Neural crest cell (in vitro differentiated cells): ENCODE results near the gene KCNT2. TPM values are rescaled to one million over a fixed set of nuclear protein-coding genes. Genes with fewer than 3 reads are reported as not detected.

ENCODE experiments used
- DNase-seq: peaks from one replicate; pipeline ENCODE4 v3.0.0; 2021; ENCODE audit warnings: low read depth, mixed read lengths, low spot score
- H3K27ac Mint-ChIP-seq: one replicate; pipeline ENCODE4 v1.8.0; 2021; ENCODE audit warnings: mild to moderate bottlenecking, mixed read lengths; ENCODE audit not compliant: unreplicated experiment
- H3K27me3 Mint-ChIP-seq: 2 replicates; pipeline ENCODE4 v1.8.0; 2021; ENCODE audit warnings: low read depth, mild to moderate bottlenecking, mixed read lengths
- H3K36me3 Mint-ChIP-seq: 2 replicates; pipeline ENCODE4 v1.8.0; 2021; ENCODE audit warnings: low read depth, mild to moderate bottlenecking, mixed read lengths
- H3K4me1 Mint-ChIP-seq: 2 replicates; pipeline ENCODE4 v1.8.0; 2021; ENCODE audit warnings: mixed read lengths
- H3K4me3 Mint-ChIP-seq: one replicate; pipeline ENCODE4 v1.8.0; 2021; ENCODE audit warnings: mild to moderate bottlenecking, mixed read lengths
- H3K9me3 Mint-ChIP-seq: 2 replicates; pipeline ENCODE4 v1.8.0; 2021; ENCODE audit warnings: mixed read lengths
- total RNA-seq: library from RNA; stranded (reverse); gene quantifications from 2 replicates; pipeline ENCODE4 v1.2.1, GENCODE V29; 2021
- TF ChIP-seq, protein P1 (sequence below): fragments of 200-600 bp; sonication (generic); conservative IDR thresholded peaks from 2 replicates; pipeline ENCODE4 v1.5.0; 2021; ENCODE audit warnings: antibody characterized with exemption, mild to moderate bottlenecking

The KCNT2 gene
- total RNA-seq, 1 donor from 2014 or later, result 12.6 TPM

GRCh38 chr1:196387766-196388165 is 220.5 kb downstream of the KCNT2 start:
- TF ChIP-seq, protein P1, sequence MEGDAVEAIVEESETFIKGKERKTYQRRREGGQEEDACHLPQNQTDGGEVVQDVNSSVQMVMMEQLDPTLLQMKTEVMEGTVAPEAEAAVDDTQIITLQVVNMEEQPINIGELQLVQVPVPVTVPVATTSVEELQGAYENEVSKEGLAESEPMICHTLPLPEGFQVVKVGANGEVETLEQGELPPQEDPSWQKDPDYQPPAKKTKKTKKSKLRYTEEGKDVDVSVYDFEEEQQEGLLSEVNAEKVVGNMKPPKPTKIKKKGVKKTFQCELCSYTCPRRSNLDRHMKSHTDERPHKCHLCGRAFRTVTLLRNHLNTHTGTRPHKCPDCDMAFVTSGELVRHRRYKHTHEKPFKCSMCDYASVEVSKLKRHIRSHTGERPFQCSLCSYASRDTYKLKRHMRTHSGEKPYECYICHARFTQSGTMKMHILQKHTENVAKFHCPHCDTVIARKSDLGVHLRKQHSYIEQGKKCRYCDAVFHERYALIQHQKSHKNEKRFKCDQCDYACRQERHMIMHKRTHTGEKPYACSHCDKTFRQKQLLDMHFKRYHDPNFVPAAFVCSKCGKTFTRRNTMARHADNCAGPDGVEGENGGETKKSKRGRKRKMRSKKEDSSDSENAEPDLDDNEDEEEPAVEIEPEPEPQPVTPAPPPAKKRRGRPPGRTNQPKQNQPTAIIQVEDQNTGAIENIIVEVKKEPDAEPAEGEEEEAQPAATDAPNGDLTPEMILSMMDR, result no peak
- Mint-ChIP-seq H3K27ac (no peak overlapping the region), H3K27me3 (no peaks in the 10 kb centered on the region)

DNA sequence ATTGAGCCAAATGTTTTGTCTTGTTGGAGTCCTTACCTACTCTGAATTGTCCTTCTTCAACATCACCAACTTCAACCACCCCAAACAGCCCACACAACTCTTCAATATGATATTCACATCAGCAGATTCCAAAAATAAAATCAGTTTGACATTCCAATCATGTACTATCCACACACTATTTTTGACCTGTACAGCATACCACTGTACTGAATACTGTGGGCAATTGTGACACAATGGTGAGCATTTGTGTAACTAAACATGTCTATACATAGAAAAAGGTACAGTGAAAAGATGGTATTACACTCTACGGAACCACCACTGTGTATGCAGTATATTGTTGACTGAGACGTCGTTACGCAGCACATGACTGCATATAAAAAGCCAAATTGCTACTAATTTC is 223.1 kb downstream of the KCNT2 start:
- Mint-ChIP-seq H3K4me3 (no peak overlapping the region), H3K36me3 (no peaks in the 10 kb centered on the region), H3K9me3 (no peaks in the 10 kb centered on the region), H3K4me1 (no peaks in the 10 kb centered on the region), H3K27ac (no peak overlapping the region), H3K27me3 (no peaks in the 10 kb centered on the region)
- DNase-seq, result no peak
- TF ChIP-seq, protein P1, result no peak

More at GRCh38 chr1:196387766-196388165, 220.5 kb downstream of the KCNT2 start:
- no peaks in the 10 kb centered on the region for H3K36me3 Mint-ChIP-seq
- H3K9me3 Mint-ChIP-seq, result no peaks in the 10 kb centered on the region
- no peak overlapping the region for H3K4me3 Mint-ChIP-seq
- DNase-seq, result no peak
- no peaks in the 10 kb centered on the region for H3K4me1 Mint-ChIP-seq

GRCh38 chr1:196382383-196382782 is 225.9 kb downstream of the KCNT2 start:
- TF ChIP-seq, protein P1, result no peak
- Mint-ChIP-seq H3K36me3 (no peaks in the 10 kb centered on the region), H3K27me3 (no peaks in the 10 kb centered on the region), H3K4me3 (no peak overlapping the region), H3K27ac (no peak overlapping the region), H3K4me1 (no peaks in the 10 kb centered on the region), H3K9me3 (no peaks in the 10 kb centered on the region)
- DNase-seq, result no peak

DNA sequence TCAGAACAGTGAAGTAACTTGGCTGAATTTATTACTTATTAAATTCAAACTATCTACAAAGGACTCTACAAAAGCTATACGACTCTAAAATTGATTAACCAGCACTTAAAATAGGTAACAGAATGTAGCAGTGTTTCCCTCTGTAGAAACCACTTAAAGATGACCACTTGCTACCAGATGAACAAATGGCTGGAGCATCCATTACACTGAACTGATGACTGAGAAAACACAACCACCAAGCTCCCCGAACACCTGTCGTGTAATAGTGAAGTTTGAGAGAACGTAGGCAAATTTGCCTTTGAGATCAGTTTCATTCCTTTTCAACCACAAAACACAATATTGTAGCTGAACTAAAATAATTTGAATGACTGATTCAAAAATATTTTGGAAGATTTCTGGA is 226.7 kb downstream of the KCNT2 start:
- no peaks in the 10 kb centered on the region for H3K27me3 Mint-ChIP-seq
- H3K27ac Mint-ChIP-seq, result no peak overlapping the region
- DNase-seq, result no peak
- TF ChIP-seq, protein P1, result no peak
- no peaks in the 10 kb centered on the region for H3K4me1 Mint-ChIP-seq
- no peaks in the 10 kb centered on the region for H3K36me3 Mint-ChIP-seq
- H3K9me3 Mint-ChIP-seq, result no peaks in the 10 kb centered on the region
- no peak overlapping the region for H3K4me3 Mint-ChIP-seq

DNA sequence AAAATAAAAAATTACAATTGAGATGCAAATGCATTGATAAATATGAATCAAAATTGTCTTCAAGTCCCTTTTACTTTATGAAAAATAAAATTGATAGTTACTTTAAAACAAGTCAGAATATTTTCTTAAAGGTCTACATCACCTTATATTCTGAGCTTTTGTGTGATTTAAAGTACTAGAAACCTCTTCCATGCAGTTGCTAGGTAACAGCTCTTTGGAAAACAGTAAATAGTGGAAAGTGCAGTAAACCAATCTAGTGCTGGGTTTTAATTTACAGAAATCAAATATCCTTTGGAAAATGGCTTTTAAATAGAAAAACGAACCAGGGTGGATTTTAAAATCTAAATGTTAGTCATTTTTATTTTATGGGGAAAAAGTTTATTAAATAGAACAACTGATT is 227.9 kb downstream of the KCNT2 start:
- Mint-ChIP-seq H3K9me3 (no peaks in the 10 kb centered on the region), H3K27ac (no peak overlapping the region), H3K4me1 (no peaks in the 10 kb centered on the region), H3K27me3 (no peaks in the 10 kb centered on the region), H3K4me3 (no peak overlapping the region), H3K36me3 (no peaks in the 10 kb centered on the region)
- DNase-seq, result no peak
- TF ChIP-seq, protein P1, result no peak

- DNase-seq, result no peak
- H3K9me3 Mint-ChIP-seq, result no peaks in the 10 kb centered on the region
- H3K27ac Mint-ChIP-seq, result no peak overlapping the region
- H3K4me3 Mint-ChIP-seq, result no peak overlapping the region
- no peaks in the 10 kb centered on the region for H3K4me1 Mint-ChIP-seq
- H3K27me3 Mint-ChIP-seq, result no peaks in the 10 kb centered on the region
- no peaks in the 10 kb centered on the region for H3K36me3 Mint-ChIP-seq
- TF ChIP-seq, protein P1, result no peak
These were observed 230.4 kb downstream of the KCNT2 start for GRCh38 chr1:196377811-196378210.
